ENCODE data around the gene TXLNG. TPM values are rescaled to one million over a fixed set of nuclear protein-coding genes. Genes with fewer than 3 reads are reported as not detected.

TXLNG gene
- total RNA-seq, 4 donors from 2014 or later, result 7.0 to 10.8 (median 8.9) TPM

- WGBS, 2 donors, result 79 to 83% methylated on average over 1 of the region's 1 CpG
- no peak overlapping the region for H3K4me3 ChIP-seq (ENCODE audit: low read depth, poor library complexity, severe bottlenecking)
- DNase-seq (ENCODE audit: low spot score in 2 of 2), result no peak
- intact Hi-C loops (cut with DNase I; ENCODE audit: low total_unique reads), result no loop called here
- TF ChIP-seq CTCF (IDR thresholded peaks at IDR 0.05) (no peak), POLR2A (IDR thresholded peaks at IDR 0.05) (no peak)
These were observed 23.7 kb upstream of the TXLNG start for GRCh38 chrX:16762579-16762978.

DNA sequence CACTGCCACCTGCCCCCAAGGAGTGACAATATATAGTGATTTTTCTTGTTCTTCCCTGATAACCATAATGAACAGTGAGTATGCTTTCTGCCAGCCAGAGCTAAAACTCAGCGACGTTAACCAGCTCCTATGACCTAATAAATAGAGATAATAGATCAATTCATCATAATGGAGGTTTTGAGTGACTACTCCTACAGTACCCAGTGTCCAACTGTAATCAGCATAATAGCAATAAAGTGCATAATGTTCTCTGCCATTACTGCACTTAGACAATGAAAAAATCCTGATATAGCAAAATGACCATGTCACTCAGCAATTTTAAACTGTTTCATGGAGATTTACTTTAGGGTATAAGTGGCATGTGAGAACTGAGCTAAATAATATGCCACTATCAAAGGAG is 20.7 kb upstream of the TXLNG start:
- H3K4me3 ChIP-seq (ENCODE audit: low read depth, poor library complexity, severe bottlenecking), result no peak overlapping the region
- no peak for DNase-seq (ENCODE audit: low spot score in 2 of 2)
- 84 to 85% methylated on average over 2 of the region's 2 CpGs for WGBS, 2 donors
- no peak for TF ChIP-seq POLR2A (IDR thresholded peaks at IDR 0.05)
- TF ChIP-seq CTCF (IDR thresholded peaks at IDR 0.05), result no peak
- intact Hi-C loops (cut with DNase I; ENCODE audit: low total_unique reads), result no loop called here

DNA sequence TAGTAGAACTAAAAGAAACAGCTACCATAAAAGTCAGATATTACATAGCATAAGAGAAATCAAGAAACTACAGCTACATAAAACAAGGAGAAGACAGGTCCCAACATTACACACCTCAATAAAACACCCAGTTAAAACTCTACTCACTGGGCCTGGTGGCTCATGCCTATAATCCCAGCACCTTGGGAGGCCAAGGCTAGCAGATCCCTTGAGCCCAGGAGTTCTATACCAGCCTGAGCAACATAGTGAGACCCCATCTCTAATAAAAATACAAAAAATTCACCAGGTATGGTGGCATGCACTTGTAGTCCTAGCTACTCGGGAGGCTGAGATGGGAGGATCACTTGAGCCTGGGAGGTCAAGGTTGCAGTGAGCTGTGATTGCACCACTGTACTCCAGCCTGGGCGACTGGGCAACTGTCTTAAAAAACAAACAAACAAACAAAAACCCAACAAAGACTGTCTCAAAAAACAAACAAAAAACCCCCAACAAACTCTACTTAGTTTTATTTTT is 15.2 kb upstream of the TXLNG start:
- H3K4me3 ChIP-seq (ENCODE audit: low read depth, poor library complexity, severe bottlenecking), result no peak overlapping the region
- WGBS, 2 donors, result 82 to 91% methylated on average over 2 of the region's 2 CpGs
- DNase-seq (ENCODE audit: low spot score in 2 of 2), result no peak
- TF ChIP-seq POLR2A (IDR thresholded peaks at IDR 0.05), result no peak
- no peak for TF ChIP-seq CTCF (IDR thresholded peaks at IDR 0.05)
- intact Hi-C loops (cut with DNase I; ENCODE audit: low total_unique reads), result no loop called here

- intact Hi-C loops (cut with DNase I; ENCODE audit: low total_unique reads), result no loop called here
- TF ChIP-seq CTCF (IDR thresholded peaks at IDR 0.05), result no peak
- no peak for TF ChIP-seq POLR2A (IDR thresholded peaks at IDR 0.05)
- WGBS, 2 donors, result 52 to 63% methylated on average over 16 of the region's 16 CpGs
- no peak overlapping the region for H3K4me3 ChIP-seq (ENCODE audit: low read depth, poor library complexity, severe bottlenecking)
- DNase-seq (ENCODE audit: low spot score in 2 of 2), result no peak
These were observed 14.5 kb upstream of the TXLNG start for GRCh38 chrX:16771483-16772398.

DNA sequence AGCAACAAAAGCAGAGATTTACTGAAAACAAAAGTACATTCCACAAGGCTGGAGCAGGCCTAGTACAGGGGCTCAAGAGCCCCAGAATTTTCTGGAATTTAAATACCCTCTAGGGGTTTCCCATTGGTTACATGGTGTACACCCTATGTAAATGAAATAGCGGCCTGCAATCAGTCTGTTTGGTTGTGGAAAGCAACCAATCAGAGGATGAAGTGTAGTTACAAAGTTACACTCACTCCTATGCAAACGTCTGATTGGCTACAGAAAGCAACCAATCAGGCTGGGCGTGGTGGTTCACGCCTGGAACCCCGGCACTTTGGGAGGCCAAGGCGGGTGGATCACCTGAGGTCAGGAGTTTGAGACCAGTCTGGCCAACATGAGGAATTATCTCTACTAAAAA is 13.8 kb upstream of the TXLNG start:
- no peak for DNase-seq (ENCODE audit: low spot score in 2 of 2)
- WGBS, 2 donors, result 92 to 98% methylated on average over 6 of the region's 6 CpGs
- H3K4me3 ChIP-seq (ENCODE audit: low read depth, poor library complexity, severe bottlenecking), result no peak overlapping the region
- intact Hi-C loops (cut with DNase I; ENCODE audit: low total_unique reads), result no loop called here
- TF ChIP-seq POLR2A (IDR thresholded peaks at IDR 0.05) (no peak), CTCF (IDR thresholded peaks at IDR 0.05) (no peak)

Data from lower leg skin (tissue), 4 donors.